ENCODE data around the gene RAPGEFL1. TPM values are rescaled to one million over a fixed set of nuclear protein-coding genes. Genes with fewer than 3 reads are reported as not detected.

The RAPGEFL1 gene
- total and polyA plus RNA-seq, 2 of the 8 experiments (the other 6 are each of a cell fraction or from before 2014, with no cell fraction given) = 20.0 to 20.2 TPM

DNA sequence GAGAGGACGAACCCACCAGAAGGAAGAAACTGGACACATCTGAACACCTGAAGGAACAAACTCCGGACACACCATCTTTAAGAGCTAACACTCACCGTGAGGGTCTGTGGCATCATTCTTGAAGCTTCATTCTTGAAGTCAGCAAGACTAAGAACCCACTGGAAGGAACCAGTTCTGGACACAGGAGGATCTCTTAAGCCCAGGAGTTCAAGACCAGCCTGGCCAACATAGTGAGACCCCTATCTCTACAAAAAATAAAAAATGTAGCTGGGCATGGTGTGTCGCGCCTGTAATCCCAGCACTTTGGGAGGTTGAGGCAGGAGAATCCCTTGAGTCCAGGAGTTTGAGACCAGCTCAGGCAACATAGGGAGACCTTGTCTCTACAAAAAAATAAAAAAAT, 21.3 kb downstream of the RAPGEFL1 start:
- H3K79me2 ChIP-seq (ENCODE audit: control insufficient read depth in 1 of 2, insufficient read depth in 2 of 2, low read length in 2 of 2) = no peaks in the 10 kb centered on the region
- peaks cover 0 to 6% (median 3%) of the 10 kb centered on the region in 4 experiments; a peak in 4 of 7 replicates for H3K4me1 ChIP-seq (replicated peaks in 1 of 4; ENCODE audit: control insufficient read depth in 3 of 4, insufficient read depth in 4 of 4, low read length in 3 of 4)
- H4K20me1 ChIP-seq (replicated peaks in 1 of 2; ENCODE audit: control insufficient read depth in 1 of 2, insufficient read depth in 2 of 2, low read length in 2 of 2) = no peaks in the 10 kb centered on the region
- H4K8ac ChIP-seq (ENCODE audit: extremely low read depth, insufficient read depth, low read length) = no peak overlapping the region
- no peak overlapping the region for H4K5ac ChIP-seq (ENCODE audit: insufficient read length, low read depth, low read length)
- H3K56ac ChIP-seq (replicated peaks; ENCODE audit: insufficient read length, low read depth, low read length) = no peak overlapping the region
- no peak for TF ChIP-seq SIRT6 (IDR thresholded peaks at IDR 0.05; ENCODE audit: low read length)
- no peak for TF ChIP-seq EP300 (IDR thresholded peaks at IDR 0.05; ENCODE audit: borderline replicate concordance in 1 of 2, low read depth in 2 of 2, low read length in 2 of 2)
- H3K23ac ChIP-seq (ENCODE audit: insufficient read length) = no peak overlapping the region
- H3K4me2 ChIP-seq (ENCODE audit: insufficient read depth in 1 of 2, low read depth in 2 of 2, low read length in 2 of 2) = no peak overlapping the region
- DNase-seq (ENCODE audit: low read depth in 1 of 2, low spot score in 2 of 2) = no peak
- H3K9me3 ChIP-seq (ENCODE audit: insufficient read depth in 2 of 2, low read depth in 1 of 2, low read length in 1 of 2) = no peaks in the 10 kb centered on the region
- no peak overlapping the region for H3K9ac ChIP-seq (replicated peaks in 1 of 4; ENCODE audit: extremely low read depth in 1 of 4, low read depth in 3 of 4, low read length in 3 of 4)
- H2BK5ac ChIP-seq (ENCODE audit: low read depth, low read length) = no peak overlapping the region
- H2BK12ac ChIP-seq (ENCODE audit: low read depth, low read length) = no peak overlapping the region
- H2BK20ac ChIP-seq (ENCODE audit: low read length) = no peak overlapping the region
- no peak overlapping the region for H3K27ac ChIP-seq (ENCODE audit: low read depth, low read length)
- no peak overlapping the region for H3K4ac ChIP-seq (replicated peaks; ENCODE audit: insufficient read length, low read depth, low read length)
- no peaks in the 10 kb centered on the region for H3K23me2 ChIP-seq (ENCODE audit: low read depth, low read length)
- no peak overlapping the region for H3K4me3 ChIP-seq (ENCODE audit: extremely low read depth in 1 of 4, insufficient read depth in 2 of 4, low read depth in 3 of 4, low read length in 4 of 4)
- H3K27me3 ChIP-seq (replicated peaks in 1 of 4; ENCODE audit: control insufficient read depth in 3 of 4, extremely low read depth in 1 of 4, insufficient read depth in 3 of 4, low read length in 3 of 4) = no peaks in the 10 kb centered on the region
- no peaks in the 10 kb centered on the region for H3K79me1 ChIP-seq (ENCODE audit: low read depth, low read length)
- no peak overlapping the region for H2BK15ac ChIP-seq (ENCODE audit: low read length)
- POLR2A ChIA-PET (ENCODE audit: partially characterized antibody) = interaction anchor here (0.6 to 3.9 kb wide), 11 partner anchors 11 to 98 kb away, joined by 3 to 9 read pairs (median 3); partner anchors contain the start of genes NR1D1 and WIPF2
- H3K14ac ChIP-seq (ENCODE audit: insufficient read length) = no peak overlapping the region
- 90% methylated on average over 5 of the region's 5 CpGs; no CpG with 5 or more reads in 1 of the 2 experiments for WGBS, 2 experiments (ENCODE audit: extremely low coverage in 1 of 2, insufficient coverage in 1 of 2, insufficient read length in 1 of 2, insufficient replicate concordance in 2 of 2, low coverage in 1 of 2, low lambda C conversion rate in 2 of 2, missing lambda C conversion rate in 1 of 2)
- H2AFZ ChIP-seq (ENCODE audit: low read length) = no peak overlapping the region; the same call in 1 of the 2 replicates
- CTCF ChIA-PET (ENCODE audit: partially characterized antibody) = interaction anchor here (0.7 to 5.9 kb wide), 17 partner anchors 8 to 363 kb away, joined by 3 to 61 read pairs (median 3); partner anchors contain the start of gene WIPF2
- H2BK120ac ChIP-seq (replicated peaks; ENCODE audit: low read depth, low read length) = no peak overlapping the region
- FAIRE-seq = no peak
- H2AK5ac ChIP-seq (ENCODE audit: low read depth, low read length) = no peak overlapping the region
- peaks cover 0 to 3% (median 1%) of the 10 kb centered on the region in 4 experiments; a peak in 4 of 8 replicates for H3K36me3 ChIP-seq (ENCODE audit: control insufficient read depth in 2 of 4, insufficient read depth in 4 of 4, low read length in 3 of 4)
- H3K18ac ChIP-seq (ENCODE audit: extremely low read depth, low read length) = no peak overlapping the region
- no peak overlapping the region for H4K91ac ChIP-seq (replicated peaks; ENCODE audit: insufficient read length, low read length)

All from H1 (cell line).